Trophoblast cell (in vitro differentiated cells and primary cell): ENCODE data around the gene KMT2C.
"Not testable (repeated sequence)": the region's sequence is repeated elsewhere in the genome, so short reads cannot be mapped to it uniquely, and the experiment has no call there.

ENCODE experiments used
- DNase-seq, 2 donors: peaks; one replicate each; pipeline ENCODE4 v3.0.0-alpha.2; 2016
- H2AFZ ChIP-seq: 2 replicates; pipeline ENCODE4 v1.6.1; 2013; ENCODE audit warnings: low read length, moderate library complexity, mild to moderate bottlenecking; ENCODE audit not compliant: insufficient read depth, poor library complexity
- H2AK5ac ChIP-seq: 2 replicates; pipeline ENCODE4 v1.6.1; 2013; ENCODE audit warnings: mild to moderate bottlenecking, low read length
- H2BK120ac ChIP-seq: 2 replicates; pipeline ENCODE4 v1.6.1; 2013; ENCODE audit warnings: low read length, mild to moderate bottlenecking, moderate library complexity; ENCODE audit not compliant: insufficient read depth, poor library complexity
- H2BK12ac ChIP-seq: 2 replicates; pipeline ENCODE4 v1.6.1; 2013; ENCODE audit warnings: mild to moderate bottlenecking, low read length, moderate library complexity
- H2BK5ac ChIP-seq: 2 replicates; pipeline ENCODE4 v1.6.1; 2013; ENCODE audit warnings: low read length, low read depth, moderate library complexity, mild to moderate bottlenecking; ENCODE audit not compliant: poor library complexity
- H3K14ac ChIP-seq: 2 replicates; pipeline ENCODE4 v1.6.1; 2013; ENCODE audit warnings: mild to moderate bottlenecking, low read length
- H3K18ac ChIP-seq: 2 replicates; pipeline ENCODE4 v1.6.1; 2013; ENCODE audit warnings: mild to moderate bottlenecking, low read length
- H3K23ac ChIP-seq: 2 replicates; pipeline ENCODE4 v1.6.1; 2013; ENCODE audit warnings: low read length
- H3K27ac ChIP-seq: 2 replicates; pipeline ENCODE4 v1.5.1; 2013; ENCODE audit warnings: low read depth, mild to moderate bottlenecking, inconsistent platforms, low read length, moderate library complexity
- H3K27me3 ChIP-seq: 2 replicates; pipeline ENCODE4 v1.6.1; 2013; ENCODE audit warnings: inconsistent platforms, mild to moderate bottlenecking, low read length, moderate library complexity; ENCODE audit not compliant: insufficient read depth
- H3K36me3 ChIP-seq, 2 experiments: 1 replicate in 1 of 2; 2 replicates in 1 of 2; pipeline ENCODE4 v1.6.1; 2013; ENCODE audit warnings: low read length in 2 of 2, mild to moderate bottlenecking in 2 of 2, moderate library complexity in 1 of 2; ENCODE audit not compliant: insufficient read depth in 2 of 2, control insufficient read depth in 1 of 2
- H3K4ac ChIP-seq: 2 replicates; pipeline ENCODE4 v1.6.1; 2013; ENCODE audit warnings: low read depth, mild to moderate bottlenecking, low read length, moderate library complexity
- H3K4me1 ChIP-seq, 2 experiments: 1 replicate in 1 of 2; 2 replicates in 1 of 2; pipeline ENCODE4 v1.6.1; 2013; ENCODE audit warnings: low read length in 2 of 2, mild to moderate bottlenecking in 2 of 2, moderate library complexity in 1 of 2; ENCODE audit not compliant: insufficient read depth in 2 of 2, control insufficient read depth in 1 of 2
- H3K4me2 ChIP-seq: 2 replicates; pipeline ENCODE4 v1.6.1; 2013; ENCODE audit warnings: inconsistent platforms, mild to moderate bottlenecking, low read length, moderate library complexity
- H3K4me3 ChIP-seq: 2 replicates; pipeline ENCODE4 v1.5.1; 2013; ENCODE audit warnings: mild to moderate bottlenecking, low read depth, low read length, inconsistent platforms
- H3K79me1 ChIP-seq: one replicate; pipeline ENCODE4 v1.6.1; 2013; ENCODE audit warnings: low read length
- H3K79me2 ChIP-seq: 2 replicates; pipeline ENCODE4 v1.6.1; 2013; ENCODE audit warnings: low read length, mild to moderate bottlenecking; ENCODE audit not compliant: control insufficient read depth, insufficient read depth, poor library complexity
- H3K9ac ChIP-seq: 2 replicates; pipeline ENCODE4 v1.6.1; 2013; ENCODE audit warnings: mild to moderate bottlenecking, low read length
- H3K9me3 ChIP-seq: 2 replicates; pipeline ENCODE4 v1.6.1; 2013; ENCODE audit warnings: low read depth, mild to moderate bottlenecking, control low read depth, inconsistent platforms, low read length; ENCODE audit not compliant: insufficient read depth
- H4K12ac ChIP-seq: 2 replicates; pipeline ENCODE4 v1.6.1; 2013; ENCODE audit warnings: low read depth, mild to moderate bottlenecking, low read length, moderate library complexity
- H4K8ac ChIP-seq: 2 replicates; pipeline ENCODE4 v1.6.1; 2013; ENCODE audit warnings: low read depth, mild to moderate bottlenecking, low read length, moderate library complexity
- H4K91ac ChIP-seq: one replicate; pipeline ENCODE4 v1.6.1; 2013; ENCODE audit warnings: low read depth, mild to moderate bottlenecking, low read length, moderate library complexity
- WGBS: extraction: QIAGEN DNeasy Blood & Tissue Kit; methylation state at CpG from one replicate; pipeline ENCODE4 v1.1.7; 2013; ENCODE audit warnings: missing lambda C conversion rate; ENCODE audit not compliant: insufficient read length, insufficient coverage; ENCODE audit errors: extremely low coverage; 5-methylcytosine and 5-hydroxymethylcytosine counted together

Gene KMT2C

DNA sequence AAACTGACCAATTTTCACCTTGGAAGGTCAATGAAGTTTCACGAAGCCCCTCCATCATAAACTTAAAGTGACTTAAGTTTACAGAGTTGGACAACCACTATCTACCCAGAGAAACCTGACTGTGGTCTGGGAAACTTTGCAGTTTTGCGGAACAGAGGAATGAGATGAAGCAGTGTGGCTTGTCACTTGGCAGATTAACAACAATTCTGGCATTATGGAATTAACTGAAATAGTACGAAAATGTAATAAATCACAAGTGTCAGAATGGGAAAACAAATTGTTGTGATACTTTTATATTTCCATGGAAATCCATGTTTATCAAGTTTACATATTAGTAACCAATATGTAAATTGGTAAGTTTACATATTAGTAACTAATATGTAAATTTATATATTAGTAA, 4.9 kb downstream of the KMT2C start:
- no peaks in the 10 kb centered on the region for H3K4me1 ChIP-seq
- DNase-seq = no peak
- no peak overlapping the region for H3K27ac ChIP-seq
- H3K79me1 ChIP-seq = peaks cover 10% of the 10 kb centered on the region
- no peak overlapping the region for H4K91ac ChIP-seq
- no peak overlapping the region for H2BK5ac ChIP-seq
- H3K36me3 ChIP-seq = no peaks in the 10 kb centered on the region
- peak overlapping the region; percentile 79 for H3K4ac ChIP-seq
- no peak overlapping the region for H3K9ac ChIP-seq
- H2AK5ac ChIP-seq = no peak overlapping the region
- H3K23ac ChIP-seq = no peak overlapping the region
- no peak overlapping the region for H2BK120ac ChIP-seq
- H2BK12ac ChIP-seq = no peak overlapping the region
- H3K4me3 ChIP-seq = no peak overlapping the region
- no peaks in the 10 kb centered on the region for H3K27me3 ChIP-seq
- H3K4me2 ChIP-seq = no peak overlapping the region
- peaks cover 13% of the 10 kb centered on the region for H3K79me2 ChIP-seq
- H4K8ac ChIP-seq = no peak overlapping the region
- H3K14ac ChIP-seq = no peak overlapping the region
- no peak overlapping the region for H4K12ac ChIP-seq
- H3K18ac ChIP-seq = no peak overlapping the region
- no peak overlapping the region for H2AFZ ChIP-seq
- WGBS = no CpG with 5 or more reads among the region's 3 CpGs
- H3K9me3 ChIP-seq = no peaks in the 10 kb centered on the region

DNA sequence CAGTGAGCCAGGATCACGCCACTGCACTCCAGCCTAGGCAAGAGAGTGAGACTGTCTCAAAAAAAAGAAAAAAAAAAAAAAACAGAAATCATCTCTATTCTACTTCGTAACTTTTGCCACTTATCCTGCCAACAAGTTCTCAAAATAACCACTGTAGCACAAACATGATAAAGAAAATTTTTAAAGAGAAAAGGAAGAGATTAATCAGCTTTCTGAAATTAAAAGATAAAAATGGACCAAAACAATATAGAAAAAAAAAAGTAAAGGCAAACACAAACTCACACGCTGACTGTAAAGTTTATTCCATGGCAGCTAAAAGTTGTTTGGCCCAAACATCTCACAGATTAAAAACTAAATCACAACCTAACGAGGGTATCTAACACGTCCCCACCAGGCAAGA, 5.7 kb downstream of the KMT2C start:
- Histone ChIP-seq H3K4ac (peak overlapping the region; percentile 89), H3K79me2 (peaks cover 11% of the 10 kb centered on the region)
- not testable (repeated sequence) for H2AFZ ChIP-seq, H3K23ac ChIP-seq, H2AK5ac ChIP-seq, H4K91ac ChIP-seq, H3K18ac ChIP-seq, H4K12ac ChIP-seq, H2BK5ac ChIP-seq, H4K8ac ChIP-seq, H3K4me2 ChIP-seq, H3K36me3 ChIP-seq, H3K14ac ChIP-seq, H2BK12ac ChIP-seq, H3K27me3 ChIP-seq, H3K9ac ChIP-seq, H3K4me3 ChIP-seq, H3K4me1 ChIP-seq, DNase-seq, H3K9me3 ChIP-seq, H2BK120ac ChIP-seq, H3K27ac ChIP-seq, H3K79me1 ChIP-seq
- no CpG with 5 or more reads among the region's 5 CpGs for WGBS

DNA sequence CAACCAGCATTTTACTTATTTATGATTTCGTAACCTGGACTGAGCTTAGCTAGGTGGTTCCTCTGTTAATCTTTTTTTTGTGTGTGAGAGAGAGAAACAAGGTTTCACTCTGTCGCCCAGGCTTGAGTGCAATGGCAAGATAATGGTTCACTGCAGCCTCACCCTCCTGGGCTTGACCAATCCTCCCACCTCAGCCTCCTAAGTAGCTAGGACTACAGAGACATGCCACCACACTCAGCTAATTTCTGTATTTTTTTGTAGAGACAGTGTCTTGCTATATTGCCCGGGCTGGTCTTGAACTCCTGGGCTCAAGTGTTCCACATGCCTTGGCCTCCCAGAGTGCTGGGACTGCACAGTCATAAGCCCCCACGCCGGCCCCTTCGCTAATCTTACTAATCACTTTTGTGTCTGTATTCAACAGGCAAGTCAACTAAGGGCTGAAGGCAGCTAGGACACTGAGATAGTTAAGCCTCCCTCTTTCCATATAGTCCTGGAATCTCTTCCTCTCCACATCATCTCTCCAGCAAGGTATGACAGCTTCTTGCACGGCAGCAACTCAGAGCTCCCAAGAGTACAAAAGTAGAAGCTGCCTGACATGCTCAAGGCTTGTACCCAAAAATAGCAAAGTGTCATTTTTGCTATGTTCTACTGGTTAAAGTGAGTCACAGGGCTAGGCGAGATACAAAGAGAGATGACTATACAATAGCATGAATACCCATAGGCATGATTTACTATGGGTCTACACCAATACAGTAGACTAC, 11.3 kb downstream of the KMT2C start:
- Histone ChIP-seq H3K27me3 (no peaks in the 10 kb centered on the region), H3K4me1 (no peaks in the 10 kb centered on the region), H2BK120ac (no peak overlapping the region), H2BK5ac (no peak overlapping the region), H3K9me3 (no peaks in the 10 kb centered on the region), H2AK5ac (no peak overlapping the region), H3K14ac (no peak overlapping the region), H3K23ac (no peak overlapping the region), H2AFZ (no peak overlapping the region), H2BK12ac (no peak overlapping the region), H3K4me2 (no peak overlapping the region), H3K4me3 (no peak overlapping the region), H4K8ac (no peak overlapping the region), H3K79me2 (peaks cover 8% of the 10 kb centered on the region), H4K12ac (no peak overlapping the region), H3K18ac (no peak overlapping the region), H3K9ac (no peak overlapping the region), H3K4ac (peak overlapping the region; percentile 24), H3K36me3 (no peaks in the 10 kb centered on the region), H3K27ac (no peak overlapping the region), H3K79me1 (no peaks in the 10 kb centered on the region), H4K91ac (no peak overlapping the region)
- no CpG with 5 or more reads among the region's 8 CpGs for WGBS
- peak in 1 of 2 donors; percentile 39 for DNase-seq

DNA sequence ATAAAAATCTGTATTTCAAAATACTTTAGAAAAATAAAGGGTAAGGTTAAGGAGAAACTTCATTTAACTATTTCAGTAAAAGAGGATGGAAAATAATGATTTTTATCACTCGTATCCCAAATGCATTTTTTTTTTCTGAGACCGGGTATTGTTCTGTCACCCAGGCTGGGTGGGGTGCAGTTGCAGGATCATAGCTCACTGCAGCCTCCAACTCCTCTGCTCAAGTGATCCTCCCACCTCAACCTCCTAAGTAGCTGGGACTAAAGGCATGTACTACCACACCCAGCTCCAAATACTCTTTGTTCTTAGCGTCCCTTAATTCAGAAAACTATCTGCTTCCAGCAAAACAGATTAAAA, 11.8 kb downstream of the KMT2C start:
- no peak overlapping the region for H2BK5ac ChIP-seq
- no peak overlapping the region for H4K12ac ChIP-seq
- no peak overlapping the region for H3K4me2 ChIP-seq
- no peak overlapping the region for H4K91ac ChIP-seq
- no peaks in the 10 kb centered on the region for H3K27me3 ChIP-seq
- peak overlapping the region; percentile 89 for H3K4ac ChIP-seq
- H3K79me1 ChIP-seq = no peaks in the 10 kb centered on the region
- WGBS = no CpG with 5 or more reads among the region's 3 CpGs
- no peaks in the 10 kb centered on the region for H3K4me1 ChIP-seq
- H3K79me2 ChIP-seq = peaks cover 8% of the 10 kb centered on the region
- no peak overlapping the region for H3K14ac ChIP-seq
- no peak overlapping the region for H2AK5ac ChIP-seq
- H3K4me3 ChIP-seq = no peak overlapping the region
- H2BK12ac ChIP-seq = no peak overlapping the region
- H3K27ac ChIP-seq = no peak overlapping the region
- H2BK120ac ChIP-seq = no peak overlapping the region
- no peak overlapping the region for H4K8ac ChIP-seq
- no peak for DNase-seq
- H3K36me3 ChIP-seq = no peaks in the 10 kb centered on the region
- H3K9me3 ChIP-seq = no peaks in the 10 kb centered on the region
- H3K9ac ChIP-seq = no peak overlapping the region
- H3K18ac ChIP-seq = no peak overlapping the region
- no peak overlapping the region for H2AFZ ChIP-seq
- H3K23ac ChIP-seq = no peak overlapping the region
